K562 (cell line): ENCODE results near the gene KHSRP. TPM values are rescaled to one million over a fixed set of nuclear protein-coding genes. Genes with fewer than 3 reads are reported as not detected.
A peak's percentile ranks its signal among the peaks of the same experiment; 100 is the strongest.

ENCODE experiments used
- ATAC-seq: fragments of 200-7000 bp; cut with Tn5 transposase; 3 replicates; pipeline ENCODE4 v1.9.1; 2020; ENCODE audit warnings: moderate library complexity
- BruUV-seq: library from RNA; stranded (reverse); fragments of 400-500 nt; replicated peaks from 2 replicates; lab custom pipeline; 2021; lab: Mats Ljungman, UMichigan
- CTCF ChIA-PET: fragments of 300-600 bp; formaldehyde crosslinking; extraction: SDS; loops from one replicate; lab custom pipeline; 2021; ENCODE audit warnings: low intra/inter-chr PET ratio; lab: Yijun Ruan, JAX
- POLR2A ChIA-PET: fragments of 300-600, 350-650 bp; sonication (Branson Sonifier 250); formaldehyde crosslinking; extraction: SDS; loops from one replicate; lab custom pipeline; 2021; ENCODE audit warnings: antibody characterized with exemption, inconsistent platforms; lab: Yijun Ruan, JAX
- DNase-seq, 4 experiments: peaks; one replicate each; pipeline versions ENCODE4 v3.0.0 to v3.0.0-alpha.2; 2011 to 2018; ENCODE audit warnings: low spot score in 3 of 4, mixed read lengths in 3 of 4; ENCODE audit errors: extremely low read depth in 1 of 4
- FAIRE-seq: peaks from 2 replicates; lab custom pipeline; 2011; peaks lifted over from hg19 to GRCh38; lab: Jason Lieb, UNC
- H2AFZ ChIP-seq: 2 replicates; pipeline ENCODE4 v1.6.0; 2011; ENCODE audit warnings: low read depth, low read length, control low read depth, inconsistent platforms
- H3K27ac ChIP-seq: fragments of 200-600 bp; 3 replicates; pipeline ENCODE4 v1.8.0; 2011; ENCODE audit warnings: low read depth, mild to moderate bottlenecking, control low read depth, inconsistent platforms, low read length, moderate library complexity, mixed read lengths; ENCODE audit errors: extremely low read depth
- H3K27me3 ChIP-seq, 2 experiments: fragments of 300-600 bp in 1 of 2; 2 replicates in 1 of 2; 3 replicates in 1 of 2; pipeline versions ENCODE4 v1.6.0 to v1.8.0; 2011; ENCODE audit warnings: inconsistent platforms in 2 of 2, low read length in 2 of 2, mild to moderate bottlenecking in 1 of 2, mixed read lengths in 1 of 2, moderate library complexity in 1 of 2; ENCODE audit not compliant: control insufficient read depth in 2 of 2, insufficient read depth in 2 of 2
- H3K36me3 ChIP-seq: fragments of 300-600 bp; 3 replicates; pipeline ENCODE4 v1.8.0; 2011; ENCODE audit warnings: mild to moderate bottlenecking, low read length, inconsistent platforms; ENCODE audit not compliant: control insufficient read depth, insufficient read depth
- H3K4me1 ChIP-seq, 2 experiments: fragments of 200-600 bp in 1 of 2; replicated peaks in 1 of 2; 2 replicates in 1 of 2; 3 replicates in 1 of 2; pipeline versions ENCODE4 v1.5.1 to v1.8.0; 2011; ENCODE audit warnings: inconsistent platforms in 2 of 2, low read length in 2 of 2, mild to moderate bottlenecking in 1 of 2, mixed read lengths in 1 of 2, moderate library complexity in 1 of 2; ENCODE audit not compliant: control insufficient read depth in 2 of 2, insufficient read depth in 2 of 2
- H3K4me2 ChIP-seq: 2 replicates; pipeline ENCODE4 v1.6.1; 2011; ENCODE audit warnings: low read length, control low read depth, inconsistent platforms, mixed read lengths; ENCODE audit not compliant: insufficient read depth
- H3K4me3 ChIP-seq: fragments of 200-600 bp; sonication (generic), shearing (Covaris generic); 2 replicates; pipeline ENCODE4 v1.5.1; 2016; ENCODE audit warnings: control low read depth, inconsistent platforms
- H3K79me2 ChIP-seq: fragments of 200-600 bp; 3 replicates; pipeline ENCODE4 v1.8.0; 2011; ENCODE audit warnings: low read length, inconsistent platforms; ENCODE audit not compliant: control insufficient read depth, insufficient read depth
- H3K9ac ChIP-seq, 2 experiments: 2 replicates each; pipeline versions ENCODE4 v1.6.0 to v1.6.1; 2011; ENCODE audit warnings: low read depth in 2 of 2, low read length in 2 of 2, control low read depth in 1 of 2, inconsistent platforms in 1 of 2, mild to moderate bottlenecking in 1 of 2, mixed read lengths in 1 of 2; ENCODE audit not compliant: insufficient read depth in 1 of 2
- H3K9me1 ChIP-seq: one replicate; pipeline ENCODE4 v1.6.0; 2011; ENCODE audit warnings: inconsistent platforms, mild to moderate bottlenecking, low read length, moderate library complexity; ENCODE audit not compliant: control insufficient read depth, insufficient read depth
- H3K9me3 ChIP-seq: replicated peaks from 2 replicates; pipeline ENCODE4 v1.5.1; 2011; ENCODE audit warnings: low read depth, low read length, inconsistent platforms; ENCODE audit not compliant: control insufficient read depth, insufficient read depth
- H4K20me1 ChIP-seq: replicated peaks from 2 replicates; pipeline ENCODE4 v1.6.1; 2011; ENCODE audit warnings: low read length, inconsistent platforms, mixed read lengths; ENCODE audit not compliant: control insufficient read depth, insufficient read depth
- ATF2 ChIP-seq: sonication (generic); formaldehyde crosslinking; IDR thresholded peaks from 2 replicates; pipeline ENCODE4 v1.8.1; 2022; ENCODE audit warnings: missing genetic modification reagents
- E2F3 ChIP-seq: fragments of 250-450 bp; sonication (Bioruptor Pico); IDR thresholded peaks from 2 replicates; pipeline ENCODE4 v1.4.0; 2020; ENCODE audit warnings: mild to moderate bottlenecking
- FOXO4 ChIP-seq: fragments of 450-650 bp; formaldehyde crosslinking; IDR thresholded peaks from 2 replicates; pipeline ENCODE4 v1.4.0; 2020; ENCODE audit warnings: mild to moderate bottlenecking, moderate library complexity
- NFIC ChIP-seq: fragments of 450-650 bp; IDR thresholded peaks from 2 replicates; pipeline ENCODE4 v1.6.1; 2017; ENCODE audit warnings: mild to moderate bottlenecking, inconsistent platforms
- NR2F6 ChIP-seq: fragments of 450-650 bp; formaldehyde crosslinking; IDR thresholded peaks from 2 replicates; pipeline ENCODE4 v1.4.0; 2020; ENCODE audit warnings: mild to moderate bottlenecking
- POLR2G ChIP-seq: fragments of 200-400 bp; formaldehyde crosslinking; IDR thresholded peaks from 2 replicates; pipeline ENCODE4 v1.6.1; 2017; ENCODE audit warnings: low read depth, mild to moderate bottlenecking, antibody characterized with exemption, low read length, moderate library complexity
- RBFOX2 ChIP-seq: fragments of 200-400 bp; formaldehyde crosslinking; IDR thresholded peaks from 2 replicates; pipeline ENCODE4 v1.6.1; 2017; ENCODE audit warnings: low read depth, mild to moderate bottlenecking, low read length, moderate library complexity
- SRSF1 ChIP-seq: fragments of 200-400 bp; formaldehyde crosslinking; IDR thresholded peaks from 2 replicates; pipeline ENCODE4 v1.6.1; 2017; ENCODE audit warnings: mild to moderate bottlenecking, low read depth, low read length, moderate library complexity
- SUPT5H ChIP-seq: fragments of 450-650 bp; IDR thresholded peaks from 2 replicates; pipeline ENCODE4 v1.6.1; 2016
- TBL1XR1 ChIP-seq, 2 experiments: IDR thresholded peaks; 2 replicates each; pipeline ENCODE4 v1.6.1; 2012; ENCODE audit warnings: improper control_type of control experiment in 2 of 2, low read length in 2 of 2, mild to moderate bottlenecking in 1 of 2
- THRAP3 ChIP-seq: fragments of 450-650 bp; IDR thresholded peaks from 2 replicates; pipeline ENCODE4 v1.6.1; 2016; ENCODE audit warnings: mild to moderate bottlenecking, inconsistent platforms, borderline replicate concordance
- ZZZ3 ChIP-seq: fragments of 450-650 bp; IDR thresholded peaks from 2 replicates; pipeline ENCODE4 v1.6.1; 2016; ENCODE audit warnings: antibody characterized with exemption, mild to moderate bottlenecking, moderate library complexity
- WGBS: fragments of 100-300 bp; shearing (Covaris generic); methylation state at CpG from one replicate; pipeline ENCODE4 v1.1.6; 2016; ENCODE audit warnings: low coverage, mixed read lengths; ENCODE audit not compliant: insufficient coverage; ENCODE audit errors: missing lambda C conversion rate; 5-methylcytosine and 5-hydroxymethylcytosine counted together
- in situ Hi-C: fragments of 300-500 bp; cut with MboI; formaldehyde crosslinking; loops from 4 replicates; pipeline ENCODE4 v1.15.0; 2018; ENCODE audit warnings: inconsistent platforms, mixed read lengths
- intact Hi-C: fragments of 100-400 bp; cut with micrococcal nuclease; formaldehyde crosslinking; loops from 2 replicates; pipeline ENCODE4 v1.14.2; 2022
- polyA plus RNA-seq, 8 experiments: library from polyadenylated mRNA; depleted of rRNA in 4 of 8; stranded (reverse) in 5 of 8; unstranded in 3 of 8; fragments of >200 nt; fragmentation: Nextera tagmentation in 2 of 8; fragmentation: Illumina TruSeq in 1 of 8; extraction: Ambion mirVana in 2 of 8; extraction: Trizol in 1 of 8; gene quantifications; 2 replicates each; pipeline versions ENCODE4 v1.2.1 to v1.2.3, GENCODE V29; 2011 to 2014; ENCODE audit warnings: inconsistent platforms in 1 of 8, missing spikeins in 1 of 8
- total RNA-seq, 7 experiments: library from RNA; depleted of rRNA in 6 of 7; stranded (reverse); fragments of >200 nt in 6 of 7; fragmentation: Illumina TruSeq in 2 of 7; extraction: Trizol in 2 of 7; gene quantifications; 2 replicates each; pipeline versions ENCODE4 v1.2.1 to v1.2.3, GENCODE V29; 2011 to 2021; ENCODE audit warnings: low replicate concordance in 1 of 7

Gene KHSRP
- total and polyA plus RNA-seq, 9 of the 15 experiments (the other 6 are each of a cell fraction or from before 2014, with no cell fraction given) = 4.2 to 564 (median 139) TPM

- Histone ChIP-seq H3K4me1 (peaks cover 16 to 51% of the 10 kb centered on the region in 2 experiments), H3K27ac (no peak overlapping the region), H3K36me3 (peaks cover 70% of the 10 kb centered on the region), H3K27me3 (no peaks in the 10 kb centered on the region), H3K79me2 (peaks cover 63% of the 10 kb centered on the region), H3K4me2 (no peak overlapping the region), H3K9ac (peak overlapping the region in 1 of 2 experiments; percentile 46; a peak in 3 of 4 replicates), H4K20me1 (peaks cover 54% of the 10 kb centered on the region), H2AFZ (no peak overlapping the region), H3K9me3 (no peaks in the 10 kb centered on the region), H3K9me1 (peaks cover 11% of the 10 kb centered on the region), H3K4me3 (no peak overlapping the region)
- FAIRE-seq = no peak
- DNase-seq = no peak
- in situ Hi-C loops (no loop called here), intact Hi-C loops (loop anchor here (10.0 kb wide), 2 partner anchors 107 to 257 kb away; no protein-coding TSS in a partner anchor)
- WGBS = 91% methylated on average over 14 of the region's 20 CpGs
- no peak for ATAC-seq
- no TSS peak for BruUV-seq
- TF ChIP-seq RBFOX2 = peak; percentile 51; the same call in 1 of the 2 replicates
- TF ChIP-seq SRSF1 = no peak
- CTCF ChIA-PET = no interaction called here
- POLR2A ChIA-PET = interaction anchor here (1.0 kb wide), 1 partner anchor 317 kb away, joined by 3 read pairs; no protein-coding TSS in a partner anchor
These were observed 3.3 kb downstream of the KHSRP start for GRCh38 chr19:6421075-6422014.

- peaks cover 11% of the 10 kb centered on the region for H3K9me1 ChIP-seq
- DNase-seq (no peak), FAIRE-seq (no peak), ATAC-seq (no peak)
- peaks cover 6 to 57% of the 10 kb centered on the region in 2 experiments; a peak in 3 of 5 replicates for H3K4me1 ChIP-seq
- in situ Hi-C loops = no loop called here
- H3K27me3 ChIP-seq = no peaks in the 10 kb centered on the region
- WGBS = 97% methylated on average over 19 of the region's 19 CpGs
- intact Hi-C loops = no loop called here
- no TSS peak for BruUV-seq
- H2AFZ ChIP-seq = no peak overlapping the region
- no peak overlapping the region for H3K4me2 ChIP-seq
- H3K4me3 ChIP-seq = no peak overlapping the region
- peaks cover 97% of the 10 kb centered on the region for H3K36me3 ChIP-seq
- H3K27ac ChIP-seq = no peak overlapping the region
- no peak overlapping the region for H3K9ac ChIP-seq
- ChIA-PET CTCF (no interaction called here), POLR2A (interaction anchor here (0.6 kb wide), 1 partner anchor 758 kb away, joined by 5 read pairs; no protein-coding TSS in a partner anchor)
- H3K9me3 ChIP-seq = no peaks in the 10 kb centered on the region
- peaks cover 49% of the 10 kb centered on the region for H3K79me2 ChIP-seq
- H4K20me1 ChIP-seq = peaks cover 51% of the 10 kb centered on the region
- no peak for TF ChIP-seq ATF2 (CRISPR knock-in tag)
- TF ChIP-seq THRAP3 = no peak
- TF ChIP-seq TBL1XR1 (IDR thresholded peaks at IDR 0.05; ENCODE audit: low read length in 2 of 2) = no peak
- TF ChIP-seq NR2F6 (CRISPR knock-in tag) = no peak
- peak; percentile 41; the same call in 1 of the 2 replicates for TF ChIP-seq POLR2G
- TF ChIP-seq NFIC = no peak
- no peak for TF ChIP-seq E2F3 (CRISPR knock-in tag)
- TF ChIP-seq SUPT5H = 0 out of 2 replicates have a peak, but pooled peaks have one; percentile 5
- no peak for TF ChIP-seq ZZZ3
- no peak for TF ChIP-seq FOXO4 (CRISPR knock-in tag)
- TF ChIP-seq RBFOX2 = peak; percentile 61
These were observed 6.1 kb downstream of the KHSRP start for GRCh38 chr19:6418562-6418932.
